IPS-20b (cell line): ENCODE measurements around the gene ZRSR2.
A peak's percentile ranks its signal among the peaks of the same experiment; 100 is the strongest.
"Not testable (repeated sequence)": the region's sequence is repeated elsewhere in the genome, so short reads cannot be mapped to it uniquely, and the experiment has no call there.

ENCODE experiments used
- H3K27ac ChIP-seq: one replicate; pipeline ENCODE4 v1.5.1; 2013; ENCODE audit warnings: low read length
- H3K27me3 ChIP-seq: 2 replicates; pipeline ENCODE4 v1.6.1; 2013; ENCODE audit warnings: mild to moderate bottlenecking, low read length, inconsistent platforms; ENCODE audit not compliant: insufficient read depth
- H3K36me3 ChIP-seq: 2 replicates; pipeline ENCODE4 v1.6.1; 2013; ENCODE audit warnings: low read depth, mild to moderate bottlenecking, inconsistent platforms, low read length, moderate library complexity; ENCODE audit not compliant: insufficient read depth
- H3K4me1 ChIP-seq: 2 replicates; pipeline ENCODE4 v1.6.1; 2013; ENCODE audit warnings: mild to moderate bottlenecking, control low read depth, inconsistent platforms, low read length, moderate library complexity; ENCODE audit not compliant: insufficient read depth
- H3K4me3 ChIP-seq: 2 replicates; pipeline ENCODE4 v1.5.1; 2013; ENCODE audit warnings: mild to moderate bottlenecking, low read length, inconsistent platforms
- H3K9ac ChIP-seq: 2 replicates; pipeline ENCODE4 v1.6.1; 2013; ENCODE audit warnings: low read depth, mild to moderate bottlenecking, inconsistent platforms, low read length, moderate library complexity
- H3K9me3 ChIP-seq: 2 replicates; pipeline ENCODE4 v1.6.1; 2013; ENCODE audit warnings: mild to moderate bottlenecking, low read depth, low read length, inconsistent platforms; ENCODE audit not compliant: insufficient read depth

ZRSR2 gene, protein sequence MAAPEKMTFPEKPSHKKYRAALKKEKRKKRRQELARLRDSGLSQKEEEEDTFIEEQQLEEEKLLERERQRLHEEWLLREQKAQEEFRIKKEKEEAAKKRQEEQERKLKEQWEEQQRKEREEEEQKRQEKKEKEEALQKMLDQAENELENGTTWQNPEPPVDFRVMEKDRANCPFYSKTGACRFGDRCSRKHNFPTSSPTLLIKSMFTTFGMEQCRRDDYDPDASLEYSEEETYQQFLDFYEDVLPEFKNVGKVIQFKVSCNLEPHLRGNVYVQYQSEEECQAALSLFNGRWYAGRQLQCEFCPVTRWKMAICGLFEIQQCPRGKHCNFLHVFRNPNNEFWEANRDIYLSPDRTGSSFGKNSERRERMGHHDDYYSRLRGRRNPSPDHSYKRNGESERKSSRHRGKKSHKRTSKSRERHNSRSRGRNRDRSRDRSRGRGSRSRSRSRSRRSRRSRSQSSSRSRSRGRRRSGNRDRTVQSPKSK

DNA sequence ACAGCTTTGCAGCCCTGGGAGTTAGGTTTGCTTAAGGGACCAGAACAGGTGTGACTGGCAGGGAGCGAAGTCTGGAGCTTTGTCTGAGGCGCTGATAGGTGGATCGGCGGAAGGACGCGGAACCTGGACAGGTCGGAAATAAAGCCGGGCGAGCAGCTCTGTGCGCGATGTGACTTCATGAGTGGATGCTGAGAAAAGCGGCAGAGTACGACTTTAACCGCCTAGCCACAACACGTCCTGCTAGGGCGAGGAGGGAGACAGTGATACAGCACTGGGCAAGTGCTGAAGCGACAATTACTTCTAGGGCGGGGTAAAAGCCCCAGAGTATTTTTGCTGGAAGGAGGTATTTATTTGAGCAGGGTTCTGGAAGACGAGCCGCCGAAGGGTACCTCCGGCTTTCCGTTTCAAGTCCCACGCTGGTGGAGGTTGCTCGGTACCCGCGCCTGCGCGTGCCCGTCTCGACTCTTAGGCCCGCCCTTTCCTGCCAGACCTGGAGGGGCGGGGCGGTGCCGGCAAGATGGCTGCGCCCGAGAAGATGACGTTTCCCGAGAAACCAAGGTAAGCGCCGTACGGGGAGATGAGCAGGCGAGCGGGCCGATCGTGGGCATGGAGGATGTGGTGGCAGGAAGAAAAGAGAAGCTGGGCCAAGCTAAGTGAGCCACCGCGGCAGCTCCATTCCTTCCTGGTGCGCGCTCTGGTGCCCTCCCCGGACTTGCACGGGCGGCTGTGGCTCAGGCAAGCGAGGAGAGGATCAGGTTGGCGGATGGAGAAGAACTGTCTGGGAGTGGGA is at the start of gene ZRSR2:
Gene ZRSR2, plus strand, starts transcription at position 506 of the 790 bp plus-strand sequence. Its CDS starts 12 bp downstream, at position 518.
- H3K4me3 ChIP-seq, result peak within 1 kb of the TSS; percentile 92
- no peak within 1 kb of the TSS for H3K27ac ChIP-seq
- no peaks in the 10 kb centered on the region for H3K27me3 ChIP-seq
- H3K4me1 ChIP-seq, result no peaks in the 10 kb centered on the region
- peak within 1 kb of the TSS; percentile 87; the same call in 1 of the 2 replicates for H3K9ac ChIP-seq
- H3K9me3 ChIP-seq, result no peaks in the 10 kb centered on the region
- peaks cover 6% of the 10 kb centered on the region; the same call in 1 of the 2 replicates for H3K36me3 ChIP-seq

DNA sequence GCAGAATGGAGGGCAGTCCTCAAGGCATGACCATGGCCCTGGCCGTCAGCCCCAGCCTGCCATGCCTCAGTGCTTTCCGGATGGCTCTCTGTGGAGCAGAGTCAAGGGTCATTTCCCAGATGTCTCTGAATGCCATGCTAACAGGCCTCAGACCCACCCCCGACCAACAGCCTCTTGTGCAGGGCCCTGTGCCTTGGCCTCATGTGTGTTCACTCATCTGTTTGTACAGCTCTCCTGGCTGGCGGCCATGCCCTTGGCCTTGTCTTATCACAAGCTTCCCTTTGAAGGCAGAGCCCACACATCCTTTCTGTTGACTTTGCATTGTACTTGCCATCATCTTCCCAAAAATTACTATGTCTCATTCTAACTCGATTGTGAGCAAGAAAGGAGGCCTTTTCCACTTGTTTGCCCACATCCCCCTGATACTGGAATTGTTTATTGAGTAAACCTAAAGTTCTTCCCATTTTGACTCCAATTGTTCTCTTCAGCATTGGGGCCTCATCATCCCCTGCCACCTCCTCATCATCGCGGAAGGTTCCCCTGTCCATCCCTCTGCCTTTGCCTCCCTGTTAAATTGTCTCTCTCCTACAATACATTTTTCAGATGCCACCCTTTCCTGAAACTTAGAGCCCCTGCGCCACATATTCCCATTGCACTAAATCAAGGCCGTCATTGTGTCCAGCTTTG is 46.0 kb upstream of the ZRSR2 start:
- no peak overlapping the region for H3K4me3 ChIP-seq
- no peak overlapping the region for H3K27ac ChIP-seq
- H3K36me3 ChIP-seq, result no peaks in the 10 kb centered on the region
- no peaks in the 10 kb centered on the region for H3K27me3 ChIP-seq
- H3K9me3 ChIP-seq, result no peaks in the 10 kb centered on the region
- H3K9ac ChIP-seq, result no peak overlapping the region
- H3K4me1 ChIP-seq, result peaks cover 10% of the 10 kb centered on the region; the same call in 1 of the 2 replicates

DNA sequence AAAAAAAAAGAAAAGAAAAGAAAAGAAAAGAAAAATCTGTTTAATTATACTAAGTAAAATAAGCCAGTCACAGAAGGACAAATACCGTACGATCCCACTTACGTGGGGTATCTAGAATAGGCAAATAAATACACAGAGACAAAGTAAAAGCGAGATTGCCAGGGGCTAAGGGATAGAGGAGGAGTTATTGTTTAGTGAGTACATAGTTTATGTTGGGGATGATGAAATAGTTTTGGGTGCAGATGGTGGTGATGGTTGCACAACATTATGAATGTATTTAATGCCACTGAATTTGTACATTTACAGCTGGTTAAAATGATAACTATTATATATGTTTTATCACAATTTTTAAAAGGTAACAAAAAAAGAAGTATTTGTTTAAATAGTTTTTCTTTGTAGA is 45.1 kb upstream of the ZRSR2 start:
- Histone ChIP-seq H3K9ac (no peak overlapping the region), H3K9me3 (no peaks in the 10 kb centered on the region), H3K4me3 (no peak overlapping the region), H3K4me1 (peaks cover 10% of the 10 kb centered on the region; the same call in 1 of the 2 replicates), H3K27ac (no peak overlapping the region), H3K27me3 (no peaks in the 10 kb centered on the region), H3K36me3 (no peaks in the 10 kb centered on the region)

DNA sequence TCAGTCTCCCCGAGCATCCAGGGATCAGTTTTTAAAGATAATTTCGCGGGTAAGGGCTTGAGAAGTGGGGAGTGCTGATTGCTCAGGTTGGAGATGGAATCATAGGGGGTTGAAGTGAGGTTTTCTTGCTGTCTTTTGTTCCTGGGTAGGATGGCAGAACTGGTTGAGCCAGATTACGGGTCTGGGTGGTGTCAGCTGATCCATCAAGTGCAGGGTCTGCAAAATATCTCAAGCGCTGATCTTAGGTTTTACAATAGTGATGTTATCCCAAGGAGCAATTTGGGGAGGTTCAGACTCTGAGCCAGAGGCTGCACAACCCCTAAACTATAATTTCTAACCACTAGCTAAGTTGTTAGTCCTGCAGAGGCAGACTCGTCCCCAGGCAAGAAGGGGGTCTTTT is 43.6 kb upstream of the ZRSR2 start:
- H3K9me3 ChIP-seq, H3K9ac ChIP-seq: not testable (repeated sequence)

DNA sequence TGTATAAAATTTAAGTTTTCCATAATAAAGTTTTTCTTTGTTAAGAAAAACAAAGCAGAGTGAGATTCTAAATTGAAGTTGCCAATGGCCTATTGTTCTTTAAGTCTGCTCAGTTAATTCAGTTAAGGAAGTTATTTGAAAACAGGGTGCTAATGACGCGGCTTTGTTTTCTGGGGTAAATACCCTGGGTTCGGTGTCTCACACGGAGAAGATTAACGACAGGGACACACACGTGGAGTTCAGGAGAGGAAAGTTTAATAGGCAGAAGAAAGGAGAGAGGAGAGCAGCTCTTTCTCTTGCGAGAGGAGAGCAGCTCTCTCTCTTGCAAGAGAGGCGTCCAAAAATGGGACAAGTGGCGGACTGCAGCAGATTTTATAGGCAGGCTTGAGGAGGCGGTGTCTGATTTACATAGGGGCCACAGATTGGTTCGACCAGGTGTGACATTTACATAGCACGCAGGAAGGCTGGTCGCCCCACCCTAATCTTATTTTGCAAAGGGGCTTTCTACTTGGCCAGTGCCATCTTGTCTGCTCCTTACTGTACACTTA is 42.6 kb upstream of the ZRSR2 start:
- Histone ChIP-seq H3K9ac (no peak overlapping the region), H3K27ac (no peak overlapping the region), H3K4me3 (no peak overlapping the region), H3K27me3 (no peaks in the 10 kb centered on the region), H3K4me1 (peaks cover 10% of the 10 kb centered on the region; the same call in 1 of the 2 replicates), H3K36me3 (no peaks in the 10 kb centered on the region), H3K9me3 (no peaks in the 10 kb centered on the region)

More for the DNA sequence above, 43.6 kb upstream of the ZRSR2 start:
- not testable (repeated sequence) for H3K36me3 ChIP-seq, H3K27ac ChIP-seq, H3K4me3 ChIP-seq, H3K27me3 ChIP-seq
- peaks cover 10% of the 10 kb centered on the region; the same call in 1 of the 2 replicates for H3K4me1 ChIP-seq

DNA sequence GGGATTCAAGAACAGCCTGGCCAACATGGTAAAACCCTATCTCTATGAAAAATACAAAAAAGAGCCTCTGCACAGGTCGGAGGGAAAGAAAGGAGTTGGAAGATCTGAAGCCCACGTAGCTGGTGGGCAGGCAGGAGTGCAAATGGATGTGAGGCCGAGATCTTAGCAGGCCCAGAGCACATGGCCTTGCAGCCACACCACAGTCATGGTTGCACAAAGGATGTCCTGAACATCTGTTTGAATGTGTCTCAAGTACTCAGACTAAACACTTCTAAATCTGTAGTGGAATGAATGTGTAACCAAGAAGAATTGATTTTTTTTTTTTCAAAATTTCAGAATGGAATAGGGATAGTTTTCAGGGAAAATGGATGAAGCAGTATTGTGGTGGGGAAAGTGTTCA is 41.4 kb upstream of the ZRSR2 start:
- H3K4me3 ChIP-seq, result no peak overlapping the region
- H3K27ac ChIP-seq, result no peak overlapping the region
- H3K4me1 ChIP-seq, result peaks cover 10% of the 10 kb centered on the region; the same call in 1 of the 2 replicates
- H3K9me3 ChIP-seq, result no peaks in the 10 kb centered on the region
- no peak overlapping the region for H3K9ac ChIP-seq
- H3K36me3 ChIP-seq, result no peaks in the 10 kb centered on the region
- no peaks in the 10 kb centered on the region for H3K27me3 ChIP-seq

DNA sequence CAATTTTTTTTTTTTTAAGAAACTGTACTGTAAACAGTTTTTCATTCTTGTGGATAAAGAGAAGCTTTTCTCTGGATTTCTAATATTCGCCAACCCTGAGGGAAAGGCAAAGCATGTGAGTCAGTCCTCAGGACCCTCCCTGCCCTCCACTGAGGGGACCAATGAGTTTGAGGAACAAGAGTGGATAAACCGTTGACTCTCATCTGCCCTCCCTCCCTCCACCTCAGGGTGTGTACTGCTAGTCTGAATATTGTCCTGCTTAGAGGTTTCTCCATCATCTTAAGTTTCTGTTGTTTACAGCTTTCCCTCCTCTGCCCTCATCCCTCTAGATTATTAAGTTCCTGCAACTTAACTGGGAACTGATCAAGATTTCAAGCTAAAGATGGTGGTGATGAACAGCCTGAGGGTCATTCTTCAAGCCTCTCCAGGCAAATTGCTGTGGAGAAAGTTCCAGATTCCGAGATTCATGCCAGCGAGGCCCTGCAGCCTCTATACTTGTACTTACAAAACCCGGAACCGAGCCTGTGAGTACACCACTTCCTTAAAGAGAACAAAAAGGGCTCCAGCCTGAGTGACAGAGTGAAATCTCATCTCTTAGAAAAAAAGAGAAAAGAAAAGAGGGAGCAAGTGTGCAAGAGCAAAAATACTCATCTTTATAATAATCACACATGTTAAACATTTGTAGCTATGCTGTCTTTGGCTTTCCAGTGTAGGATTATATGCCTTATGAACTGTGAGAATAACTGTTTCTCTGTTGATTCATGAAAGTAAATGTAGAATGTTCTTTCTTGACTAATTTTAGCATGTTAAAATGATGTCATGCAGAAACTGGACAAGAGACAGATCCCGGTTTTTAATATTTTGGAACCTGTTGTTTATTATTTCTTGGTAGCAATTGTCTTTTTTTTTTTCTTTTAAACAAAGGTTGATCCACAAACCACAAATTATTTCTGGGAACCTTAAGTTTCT is 40.4 kb upstream of the ZRSR2 start:
- H3K27ac ChIP-seq, result no peak overlapping the region
- no peaks in the 10 kb centered on the region for H3K9me3 ChIP-seq
- H3K9ac ChIP-seq, result no peak overlapping the region
- no peak overlapping the region for H3K4me3 ChIP-seq
- no peaks in the 10 kb centered on the region for H3K36me3 ChIP-seq
- H3K4me1 ChIP-seq, result peaks cover 10% of the 10 kb centered on the region; the same call in 1 of the 2 replicates
- no peaks in the 10 kb centered on the region for H3K27me3 ChIP-seq

DNA sequence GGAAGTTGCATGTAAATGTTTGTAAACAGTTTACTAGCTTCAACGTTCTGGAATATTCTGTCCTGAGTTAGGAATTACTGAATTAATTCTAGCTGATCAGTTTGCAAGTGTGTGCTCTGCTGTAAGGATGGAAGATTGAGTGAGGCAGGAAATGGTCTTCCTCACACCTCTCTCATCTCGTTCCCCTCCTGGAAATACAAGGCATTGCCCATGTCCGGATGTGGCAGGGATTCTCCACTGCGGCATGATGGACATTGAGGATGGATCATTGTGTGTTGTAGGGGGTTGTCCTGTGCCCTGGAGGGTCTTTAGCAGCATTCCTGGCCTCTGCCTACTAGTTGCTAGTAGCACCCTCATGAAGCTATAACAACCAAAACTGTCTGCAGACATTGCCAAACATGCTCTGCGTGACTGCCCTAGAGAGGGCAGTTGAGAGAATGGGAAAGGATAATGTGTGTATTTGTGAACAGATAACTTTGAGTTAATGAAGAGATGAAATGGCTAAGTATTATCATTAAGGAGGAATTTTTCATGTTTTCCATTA is 39.6 kb upstream of the ZRSR2 start:
- Histone ChIP-seq H3K9me3 (no peaks in the 10 kb centered on the region), H3K4me1 (peaks cover 10% of the 10 kb centered on the region; the same call in 1 of the 2 replicates), H3K36me3 (no peaks in the 10 kb centered on the region), H3K9ac (no peak overlapping the region), H3K4me3 (no peak overlapping the region), H3K27ac (no peak overlapping the region), H3K27me3 (no peaks in the 10 kb centered on the region)

DNA sequence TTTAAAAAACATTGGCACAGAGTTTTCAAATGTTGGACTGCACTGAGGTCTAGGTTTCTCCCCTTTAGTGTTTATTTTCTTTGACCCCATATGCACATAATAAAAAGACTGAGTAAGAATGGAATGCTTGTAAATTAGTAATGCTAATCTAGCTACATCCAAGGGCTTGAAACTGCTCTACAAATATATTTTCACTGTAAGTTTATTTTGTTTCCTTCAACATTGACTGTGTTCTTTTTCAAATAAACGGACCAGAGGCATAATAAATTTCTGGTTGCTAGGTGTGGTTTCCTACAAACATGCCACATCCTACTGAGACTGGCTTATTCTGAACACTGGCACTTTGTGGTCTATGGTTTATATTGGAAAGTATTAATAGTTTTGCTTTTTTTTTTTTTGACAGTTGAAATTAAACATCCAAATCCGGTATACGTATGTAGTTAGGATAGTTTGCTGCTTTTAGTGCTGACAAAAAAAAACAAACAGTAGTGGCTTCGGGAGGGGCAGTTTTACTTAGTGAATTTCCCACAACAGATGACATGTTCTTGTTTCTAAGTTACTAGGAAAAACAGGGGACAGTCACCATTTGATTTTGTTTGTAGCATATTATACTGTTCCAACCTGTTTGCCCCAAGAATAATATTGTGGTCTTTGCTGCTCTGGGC is 39.0 kb upstream of the ZRSR2 start:
- Histone ChIP-seq H3K9me3 (no peaks in the 10 kb centered on the region), H3K4me1 (peaks cover 10% of the 10 kb centered on the region; the same call in 1 of the 2 replicates), H3K4me3 (no peak overlapping the region), H3K36me3 (no peaks in the 10 kb centered on the region), H3K9ac (no peak overlapping the region), H3K27ac (no peak overlapping the region), H3K27me3 (no peaks in the 10 kb centered on the region)

DNA sequence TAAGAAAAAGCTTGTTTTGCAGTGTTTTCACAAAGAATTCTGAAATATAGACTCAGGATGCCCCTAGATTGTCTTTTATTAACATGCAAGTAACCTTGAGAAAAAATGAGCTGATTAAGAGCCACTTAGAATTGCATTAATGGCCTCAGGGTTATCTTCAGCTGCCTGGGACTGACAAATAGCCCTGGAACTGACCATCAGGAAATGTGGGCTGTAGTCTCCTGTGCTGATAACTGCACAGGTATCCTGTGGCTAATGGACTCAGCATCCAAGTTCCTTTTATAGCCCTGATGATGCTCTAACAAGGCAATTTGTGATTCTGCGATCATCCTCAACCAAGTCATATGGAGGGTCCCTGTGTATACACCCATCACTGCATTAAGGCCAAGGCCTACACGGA is 35.2 kb upstream of the ZRSR2 start:
- no peaks in the 10 kb centered on the region for H3K36me3 ChIP-seq
- H3K9me3 ChIP-seq, result no peaks in the 10 kb centered on the region
- H3K27ac ChIP-seq, result no peak overlapping the region
- H3K27me3 ChIP-seq, result no peaks in the 10 kb centered on the region
- H3K4me1 ChIP-seq, result no peaks in the 10 kb centered on the region
- H3K4me3 ChIP-seq, result no peak overlapping the region
- H3K9ac ChIP-seq, result no peak overlapping the region
